GF-D8 (cell line): ENCODE data around the gene CNTN6.

Experiments used
- DNase-seq: peaks from one replicate; lab custom pipeline; 2025; lab: John Stamatoyannopoulos, UW

The CNTN6 gene

DNA sequence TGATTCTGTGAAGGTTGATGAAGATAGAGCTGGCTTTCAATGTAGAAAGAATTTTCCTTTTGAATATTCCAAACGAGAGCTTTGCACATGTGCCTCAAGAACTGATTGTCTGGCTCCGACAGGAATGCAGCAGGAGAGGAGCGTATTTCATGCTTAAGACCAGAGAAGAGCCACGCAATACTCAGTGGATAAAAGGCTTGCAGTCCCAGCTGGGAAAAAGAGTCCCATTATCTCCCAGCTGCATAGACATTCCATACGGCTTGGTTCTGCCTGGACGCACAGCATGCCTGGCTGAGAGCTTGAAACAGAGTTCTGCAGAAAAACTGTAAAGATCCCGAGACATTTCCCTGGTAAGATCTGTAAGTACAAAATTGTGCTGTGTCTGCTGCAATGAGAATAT is at the start of gene CNTN6:
Gene CNTN6 (plus strand): TSS at position 254 of the 400 bp plus-strand sequence. CDS start 54,985 bp downstream, outside the sequence.
- no peak for DNase-seq

DNA sequence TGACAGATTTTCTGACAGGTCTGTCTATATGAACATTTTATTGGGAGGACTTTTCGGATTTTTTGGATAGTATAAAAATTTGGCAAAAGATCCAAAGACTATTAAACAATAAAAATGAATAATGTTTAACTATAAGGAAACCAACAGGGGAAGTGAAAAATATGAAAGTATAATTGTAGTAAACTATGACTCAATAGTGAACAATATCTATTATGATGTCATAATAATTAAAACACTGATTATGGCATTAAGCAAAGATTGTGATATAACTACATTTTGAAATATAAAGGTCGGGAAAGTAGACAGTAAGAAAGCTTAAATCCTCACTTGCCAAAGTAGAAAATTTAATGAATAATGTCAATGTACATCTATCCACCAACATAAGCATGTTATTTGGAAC is 44.3 kb upstream of the CNTN6 start:
- no peak for DNase-seq

DNA sequence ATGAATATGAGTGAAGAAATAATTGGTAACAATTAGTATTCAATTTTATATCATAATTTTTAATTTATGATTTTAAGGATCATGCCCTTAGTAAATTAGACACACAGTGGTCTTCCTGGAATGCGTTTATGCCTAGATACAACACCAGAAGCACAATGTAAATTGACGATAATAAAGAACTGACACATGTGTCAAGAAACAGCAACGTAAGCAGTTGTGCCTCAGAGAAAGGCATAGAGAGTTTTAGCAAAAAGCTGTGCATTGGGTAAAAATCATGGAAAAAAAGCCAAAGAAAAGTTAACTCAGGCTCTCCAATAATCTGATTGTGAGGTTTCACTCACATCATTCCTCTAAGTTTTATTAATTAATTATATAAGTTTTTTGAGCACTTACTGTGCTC is 37.0 kb upstream of the CNTN6 start:
- DNase-seq: no peak

DNA sequence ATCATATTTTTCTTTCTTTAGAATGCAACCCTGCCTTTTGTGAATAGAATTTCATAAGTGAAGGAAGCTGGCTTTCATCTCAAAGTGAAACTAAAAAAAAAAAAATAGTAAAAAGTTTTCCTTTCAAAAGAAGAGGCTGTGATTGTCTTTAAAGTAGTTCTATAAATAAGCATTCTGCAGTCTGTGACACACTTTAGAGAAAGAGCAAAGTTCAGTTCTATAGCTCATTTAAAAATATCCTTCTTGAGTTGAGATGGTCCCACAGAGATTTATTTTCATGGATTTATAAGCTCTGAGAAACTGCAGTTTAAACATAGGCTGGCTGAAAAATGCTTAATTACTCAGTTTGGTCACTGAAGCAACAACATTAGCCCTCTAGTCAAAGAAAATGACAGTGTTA is 36.1 kb upstream of the CNTN6 start:
- no peak for DNase-seq

DNA sequence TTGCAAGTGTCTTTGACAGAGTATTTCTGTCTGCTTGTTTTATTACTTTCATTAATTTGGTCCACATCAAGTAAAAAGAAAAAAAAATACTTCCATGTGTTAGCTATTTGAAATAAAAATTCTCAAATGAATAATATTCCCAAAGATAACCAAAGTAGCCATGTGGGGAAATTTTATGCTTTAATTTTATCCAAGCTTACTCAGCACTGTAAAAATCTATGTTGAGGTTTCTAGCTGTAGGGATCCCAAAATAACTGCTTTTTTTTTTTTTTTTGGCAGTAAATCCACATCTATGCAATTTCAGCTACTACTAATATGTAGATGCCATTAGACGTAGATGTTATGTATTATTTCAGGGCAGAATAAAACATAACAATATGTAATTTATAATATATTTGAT is 35.4 kb upstream of the CNTN6 start:
- no peak for DNase-seq

DNA sequence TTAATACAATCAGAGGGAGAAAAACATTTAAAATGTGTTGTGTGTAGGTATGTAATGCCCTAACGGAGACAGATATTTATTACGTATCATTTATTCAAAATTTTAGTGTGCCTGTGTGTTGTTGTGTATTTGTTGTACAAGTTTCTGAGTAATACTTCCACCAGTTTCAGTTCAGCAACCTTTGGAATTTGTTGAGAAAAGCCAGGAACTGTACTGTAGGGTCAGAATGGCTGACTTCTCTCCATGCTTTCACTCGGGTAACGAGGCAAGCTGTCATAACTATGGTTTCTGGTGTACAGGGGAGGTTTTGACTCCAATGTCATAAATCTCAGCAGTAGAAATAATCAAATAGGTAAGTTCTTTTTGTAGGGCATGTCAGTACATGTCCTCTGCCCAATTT is 23.8 kb upstream of the CNTN6 start:
- DNase-seq: no peak

DNA sequence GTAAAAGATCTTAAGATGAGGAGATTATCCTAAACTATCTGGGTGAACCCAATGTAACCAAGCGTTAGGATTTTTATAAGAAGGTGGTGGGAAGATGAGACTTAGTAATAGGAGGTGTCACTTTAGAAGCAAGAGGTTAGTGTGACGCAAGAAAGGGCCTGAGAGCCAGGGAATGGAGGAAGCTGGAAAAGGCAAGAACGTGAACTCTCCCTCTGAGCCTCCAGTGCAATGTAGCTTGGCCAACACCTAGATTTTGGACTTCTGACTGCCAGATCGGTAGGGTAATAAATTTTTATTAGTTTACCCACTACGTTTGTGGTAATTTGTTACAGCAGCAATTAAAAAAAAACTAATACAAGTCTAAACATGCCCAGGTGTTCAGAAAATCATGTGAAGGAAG is 20.8 kb upstream of the CNTN6 start:
- DNase-seq: no peak

DNA sequence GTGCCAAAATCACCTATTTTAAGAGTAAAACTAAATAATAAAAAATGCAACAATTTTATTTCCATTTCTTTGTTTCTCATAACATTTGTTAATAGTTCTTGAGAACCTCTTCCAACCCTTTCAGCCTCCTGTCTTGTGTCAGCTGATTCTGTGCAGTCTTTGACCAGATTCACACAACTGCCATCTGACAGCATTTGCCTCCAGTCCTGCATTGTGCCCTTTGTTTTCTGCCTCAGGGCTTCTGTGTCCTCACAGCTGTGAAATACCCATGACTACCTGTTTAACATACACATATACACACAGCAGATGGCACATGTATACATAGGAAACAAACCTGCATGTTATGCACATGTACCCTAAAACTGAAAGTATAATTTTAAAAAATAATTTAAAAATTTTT is 13.2 kb upstream of the CNTN6 start:
- no peak for DNase-seq

DNA sequence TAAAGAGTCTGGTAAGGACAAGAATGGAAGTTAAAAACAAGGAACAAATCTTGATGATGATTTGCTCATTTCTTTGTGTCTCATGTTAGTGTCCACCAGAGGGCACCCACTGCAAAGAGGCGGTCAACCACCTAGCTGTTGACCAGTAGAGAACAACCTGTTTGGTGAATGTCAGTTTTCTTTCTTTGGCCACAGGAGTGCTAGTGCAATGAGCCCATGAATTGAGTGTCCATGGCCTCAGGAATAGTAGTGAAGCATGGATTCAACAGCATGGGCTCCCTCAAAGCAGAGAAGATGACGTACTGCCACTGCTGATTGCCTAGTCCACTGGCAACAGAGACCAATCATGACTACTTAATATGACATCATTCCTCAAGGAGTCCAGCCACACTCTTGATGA is 10.7 kb upstream of the CNTN6 start:
- DNase-seq: no peak

DNA sequence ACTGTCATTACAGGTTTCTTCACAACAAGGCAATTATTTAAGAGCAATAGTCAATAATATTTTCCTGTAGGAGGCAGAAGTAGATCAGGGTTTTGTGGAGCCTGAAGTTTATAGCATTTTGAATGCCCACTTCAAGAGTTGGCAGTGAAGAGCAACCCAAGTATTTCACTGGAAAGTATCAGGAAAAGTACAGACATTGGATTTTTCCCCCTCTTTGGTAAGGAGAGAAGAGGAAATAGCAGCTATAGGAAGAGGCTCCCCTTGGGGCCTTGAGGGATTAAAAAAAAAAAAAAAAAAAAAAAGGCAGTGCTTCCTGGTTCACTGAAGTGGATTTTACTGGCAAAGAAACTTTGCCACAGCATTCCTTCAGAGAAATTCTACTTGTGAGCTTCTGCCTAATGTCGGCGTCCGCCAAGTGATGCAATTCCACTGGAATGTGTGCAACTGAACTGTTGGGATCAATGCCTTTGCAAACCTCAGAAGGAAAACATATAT is 5.7 kb upstream of the CNTN6 start:
- DNase-seq: no peak

DNA sequence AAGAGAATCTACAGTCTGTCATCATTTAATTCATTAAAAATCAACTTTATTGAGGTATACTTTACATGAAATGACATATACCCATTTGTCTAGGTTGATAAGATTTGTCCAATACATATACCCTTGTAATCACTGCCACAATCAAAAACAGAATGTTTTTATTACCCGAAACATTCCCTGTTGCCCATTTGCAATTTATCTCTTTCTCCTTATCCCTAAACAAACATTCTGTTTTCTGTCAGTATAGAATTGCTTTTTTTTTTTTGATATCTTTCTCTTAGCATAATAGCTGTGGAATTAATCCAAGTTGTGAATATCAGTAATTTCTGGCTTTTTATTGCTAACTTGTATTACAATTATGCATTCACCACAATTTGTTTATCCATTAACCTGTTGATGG is 4.3 kb upstream of the CNTN6 start:
- no peak for DNase-seq

DNA sequence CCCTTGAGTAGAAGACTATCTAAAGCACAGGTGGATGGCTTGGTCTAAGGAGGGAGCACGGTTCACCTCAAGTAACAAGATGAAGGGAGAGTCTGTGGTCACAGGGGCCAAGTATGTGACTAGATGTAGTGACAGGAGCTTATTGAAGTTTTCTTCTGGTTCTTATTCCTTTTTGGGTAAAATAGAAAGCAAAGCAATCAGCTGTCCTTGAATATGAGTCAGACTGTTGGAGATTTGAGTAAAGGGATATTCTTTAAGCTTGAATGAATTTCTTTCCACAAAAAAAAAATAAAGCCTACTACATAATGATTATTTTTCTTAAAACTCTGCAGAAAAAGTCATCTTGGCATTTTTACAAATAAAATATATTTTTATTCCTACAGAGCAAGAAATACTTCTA is 1.5 kb upstream of the CNTN6 start:
- DNase-seq: no peak

DNA sequence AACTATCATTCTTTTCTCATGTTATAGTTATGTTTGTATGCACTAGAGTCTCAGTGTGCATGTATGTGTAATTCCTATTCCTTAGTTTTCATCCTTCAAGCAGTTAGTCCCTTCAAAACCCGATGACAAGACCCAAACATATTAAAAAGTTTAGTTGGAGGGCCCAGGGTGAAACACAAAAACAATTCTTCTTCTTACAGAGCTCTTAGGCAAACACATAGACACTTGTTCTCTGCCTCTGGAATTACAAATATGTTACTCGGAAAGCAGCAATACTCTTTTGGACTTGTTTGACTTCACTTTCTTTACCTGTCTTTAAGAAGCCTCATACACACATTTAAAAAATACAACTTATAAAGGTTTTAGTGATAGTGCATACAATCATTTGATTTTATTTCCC is 763 bp upstream of the CNTN6 start:
- no peak for DNase-seq

DNA sequence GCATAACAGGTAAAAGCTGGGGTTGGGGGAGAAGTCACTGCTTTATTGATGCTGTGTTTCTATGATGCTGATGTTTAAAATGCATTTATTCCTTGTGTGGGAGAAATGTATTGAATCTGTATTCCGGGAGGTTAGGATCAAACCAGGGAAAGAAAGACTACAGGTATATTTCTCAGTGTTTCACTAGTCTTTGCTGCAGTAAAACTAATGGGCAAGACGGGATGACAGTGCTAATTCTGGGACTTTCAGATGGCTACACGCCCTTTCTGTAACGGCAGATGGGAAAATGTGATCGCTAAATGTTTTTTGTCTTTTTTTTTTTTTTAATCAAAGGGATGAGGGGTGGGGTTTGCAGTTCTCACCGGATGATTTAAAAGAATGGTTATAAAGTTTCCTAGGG is 393 bp downstream of the CNTN6 start:
- DNase-seq: no peak

DNA sequence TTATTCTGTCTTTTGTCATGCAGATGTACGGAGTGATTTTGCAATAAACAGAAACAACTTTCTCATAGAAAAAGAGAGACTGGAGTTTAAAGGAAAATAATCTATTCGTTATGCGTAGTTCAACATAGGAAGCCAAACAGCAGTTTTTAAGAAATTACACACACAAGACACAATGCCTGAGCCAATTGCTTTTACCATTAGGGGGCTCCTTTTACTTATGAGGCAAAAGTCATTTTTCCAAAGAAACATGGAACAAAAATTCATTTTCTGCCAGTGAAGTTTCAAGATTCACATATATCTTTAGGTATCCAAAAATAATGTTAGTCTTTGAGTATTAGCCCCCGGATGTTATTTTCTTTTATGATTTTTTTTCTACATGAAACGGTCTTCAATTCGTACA is 10.7 kb downstream of the CNTN6 start:
- DNase-seq: no peak

DNA sequence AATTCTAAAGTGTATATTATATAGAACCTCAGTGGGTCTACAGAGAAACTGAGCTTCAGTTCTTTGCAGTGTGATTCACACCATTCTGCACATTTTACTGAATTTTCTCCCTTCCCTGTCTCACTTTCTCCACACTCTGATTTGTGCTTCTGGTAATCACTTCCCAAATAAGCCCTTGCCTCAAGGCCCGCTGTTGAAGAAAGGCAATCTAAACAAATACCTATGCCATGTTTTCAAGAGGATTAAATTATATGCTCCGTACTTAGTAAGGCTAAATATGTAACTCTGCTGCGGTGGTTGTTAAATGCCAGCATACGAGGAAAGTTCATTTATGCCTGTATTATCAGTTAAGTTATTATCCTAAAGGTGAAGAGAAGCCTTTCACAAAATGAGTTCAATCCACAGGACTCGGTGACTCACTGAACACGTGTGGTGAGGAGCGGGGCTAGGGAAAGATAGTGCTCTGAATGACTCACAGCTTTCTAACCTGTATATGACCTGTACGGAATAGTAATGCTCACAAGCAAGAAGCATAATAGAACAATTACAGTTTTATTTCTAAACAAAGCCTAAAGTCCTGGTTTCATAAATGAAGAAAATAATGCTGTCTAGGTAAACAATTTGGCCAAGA is 25.1 kb downstream of the CNTN6 start:
- DNase-seq: no peak

DNA sequence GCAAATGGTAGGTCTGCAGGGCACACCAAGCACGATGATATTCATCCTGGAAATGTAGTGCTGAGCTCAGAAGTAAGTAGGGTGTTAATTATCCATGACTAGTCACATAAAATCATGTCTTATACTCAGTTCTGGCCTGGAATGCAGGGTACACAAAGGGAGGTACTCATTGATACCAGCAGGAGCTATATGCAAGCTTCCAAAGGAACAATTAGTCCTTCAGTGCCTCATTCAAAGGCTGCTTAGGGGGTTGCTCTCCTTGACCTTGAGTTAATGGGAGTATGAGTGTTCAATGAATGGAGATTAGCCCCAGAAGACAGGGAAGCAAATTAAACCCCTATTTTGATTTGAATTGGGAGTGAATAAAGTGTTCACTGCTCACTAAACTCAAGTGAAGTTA is 38.3 kb downstream of the CNTN6 start:
- DNase-seq: no peak

DNA sequence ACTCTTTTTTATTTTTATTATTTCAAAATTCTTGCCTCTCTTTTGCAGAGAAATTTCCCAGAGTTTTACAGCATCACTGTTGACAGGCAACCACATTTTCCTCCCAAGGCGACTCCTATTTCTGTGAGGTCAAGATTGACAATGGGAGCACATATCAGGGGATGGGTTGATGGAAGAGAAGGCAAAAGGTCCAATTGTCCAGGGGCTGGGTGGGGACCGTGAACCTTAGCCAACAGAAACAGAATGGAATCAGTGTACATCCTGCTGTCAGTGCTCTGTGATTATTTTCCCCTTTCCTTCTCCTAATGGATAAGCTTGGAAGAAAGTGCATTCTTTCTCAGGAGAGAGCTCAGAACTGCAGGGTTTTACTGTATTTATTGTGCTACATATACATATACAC is 42.4 kb downstream of the CNTN6 start:
- DNase-seq: no peak

DNA sequence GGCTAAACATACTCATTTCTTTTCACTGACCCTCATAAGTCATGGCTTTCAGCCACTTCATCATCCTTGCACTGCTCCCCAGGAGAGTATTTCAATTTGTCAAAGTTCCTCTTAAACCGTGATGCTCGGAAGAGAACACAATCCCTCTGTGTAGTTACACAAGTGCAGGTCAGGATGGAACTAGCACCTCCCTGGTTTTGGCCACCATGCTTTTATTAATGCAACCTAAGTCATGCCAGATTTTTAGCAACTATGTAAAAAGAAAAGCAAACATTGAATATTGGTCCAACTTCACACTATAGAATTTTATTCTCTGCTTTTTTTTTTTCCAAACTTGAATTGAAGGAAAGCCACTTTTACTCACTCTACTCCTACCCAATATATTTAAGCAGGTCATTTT is 45.2 kb downstream of the CNTN6 start:
- DNase-seq: no peak

DNA sequence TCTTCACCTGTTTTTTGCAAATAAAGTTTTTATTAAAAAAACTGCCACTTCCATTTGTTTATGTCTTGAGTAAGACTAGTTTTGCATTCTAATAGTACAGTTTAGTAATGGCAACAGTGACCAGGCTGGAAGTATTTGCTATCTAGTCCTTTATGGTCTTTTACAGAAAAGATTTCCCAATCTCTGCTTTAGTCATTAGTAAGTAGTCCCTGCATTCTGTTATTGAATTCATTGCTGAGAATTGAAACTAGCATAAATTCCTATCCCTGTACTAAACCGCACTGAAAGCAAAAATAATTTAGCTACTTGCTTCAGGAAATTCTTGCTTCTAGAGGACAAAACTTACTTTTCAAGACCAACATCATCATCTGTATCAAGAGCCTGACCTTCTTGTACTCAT is 46.2 kb downstream of the CNTN6 start:
- no peak for DNase-seq

DNA sequence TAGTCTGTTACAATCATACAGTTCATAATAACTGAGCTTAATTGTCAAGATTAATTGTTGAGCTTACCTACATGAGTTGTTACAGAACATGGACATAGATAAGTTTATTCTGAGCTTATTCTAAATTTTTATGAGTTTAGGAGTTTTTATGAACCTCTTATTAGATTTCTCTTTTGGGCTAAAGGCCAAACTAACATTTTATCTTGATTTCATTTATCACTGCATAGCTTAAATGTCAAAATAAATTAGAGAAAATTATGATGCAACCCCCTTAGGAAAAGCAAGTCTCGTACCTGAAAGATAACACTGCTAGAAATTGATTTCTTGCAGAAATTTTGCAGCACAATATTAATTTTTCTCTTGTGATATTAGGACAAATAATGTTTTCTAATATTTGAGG is 54.5 kb downstream of the CNTN6 start:
- no peak for DNase-seq

DNA sequence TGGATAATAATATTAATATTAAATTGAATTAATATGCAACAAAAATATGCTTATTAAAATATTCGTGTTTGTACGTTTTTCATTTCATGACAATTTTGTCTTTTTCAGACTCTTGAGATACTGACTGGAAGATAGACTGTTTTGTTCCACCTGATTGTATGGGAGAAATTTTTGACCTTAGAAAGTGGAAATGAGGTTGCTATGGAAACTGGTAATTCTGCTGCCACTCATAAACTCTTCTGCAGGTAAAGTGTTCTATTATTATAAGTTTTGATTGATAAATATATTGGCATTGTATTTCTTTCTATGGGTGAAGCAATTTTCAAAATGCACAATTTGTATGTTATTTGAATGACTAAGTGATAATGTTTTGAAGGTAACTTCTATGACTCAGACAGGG is 55.0 kb downstream of the CNTN6 start:
- DNase-seq: no peak

DNA sequence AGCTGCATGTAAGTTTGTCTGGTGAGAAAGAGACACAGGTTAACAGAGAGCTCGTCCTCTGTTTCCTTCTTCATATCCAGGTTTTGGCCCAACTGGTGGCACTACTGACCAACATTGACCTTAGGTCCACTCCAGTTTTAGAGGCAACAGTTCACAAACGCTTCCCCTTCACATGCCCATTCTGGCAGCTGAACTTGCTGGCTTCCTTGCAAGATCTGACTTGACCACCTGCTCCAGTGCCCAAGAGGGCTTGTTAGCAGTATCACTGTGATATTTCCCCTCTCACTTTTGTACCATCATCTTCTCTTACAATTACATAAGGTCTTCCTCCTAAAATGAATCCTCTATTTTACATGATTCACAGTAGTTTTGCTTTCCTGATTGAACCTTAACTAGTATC is 71.3 kb downstream of the CNTN6 start:
- DNase-seq: no peak

DNA sequence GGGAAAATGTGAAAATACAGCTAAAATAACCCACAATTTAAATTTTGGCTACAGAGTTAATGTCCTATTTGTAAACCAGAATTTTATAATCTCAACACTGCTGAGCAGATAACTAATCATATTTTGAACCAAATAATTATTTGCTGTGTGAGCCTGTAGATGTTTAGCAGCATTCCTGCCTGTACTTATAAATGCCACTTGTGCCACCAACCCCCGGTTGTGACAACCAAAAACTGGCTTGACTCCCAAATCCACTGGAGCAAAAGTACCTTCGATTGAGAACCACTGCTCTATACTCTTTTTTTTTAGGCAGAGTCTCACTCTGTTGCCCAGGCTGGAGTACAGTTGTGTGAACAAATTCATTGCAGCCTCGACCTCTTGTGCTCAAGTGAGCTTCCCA is 78.5 kb downstream of the CNTN6 start:
- no peak for DNase-seq

DNA sequence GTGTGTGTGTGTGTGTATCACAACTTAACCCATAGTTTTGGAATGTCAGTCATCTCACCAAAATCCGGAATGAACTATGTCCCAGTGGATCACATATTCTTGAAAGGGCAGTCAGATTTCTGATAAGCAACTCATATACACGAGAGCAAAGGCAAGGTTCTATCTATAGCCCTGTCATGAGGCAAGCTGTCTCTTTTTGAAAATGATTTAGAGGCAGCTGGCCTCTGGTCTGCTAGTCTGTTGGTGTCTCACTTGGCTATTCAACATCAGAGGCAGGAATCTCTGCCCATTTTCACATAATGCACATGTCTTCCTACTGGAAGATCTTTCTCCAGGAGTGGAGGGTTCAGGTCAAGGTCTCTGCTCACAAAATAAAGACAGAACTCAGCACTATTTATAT is 79.8 kb downstream of the CNTN6 start:
- no peak for DNase-seq
